ENCODE results near the gene MINK1.

Gene MINK1

DNA sequence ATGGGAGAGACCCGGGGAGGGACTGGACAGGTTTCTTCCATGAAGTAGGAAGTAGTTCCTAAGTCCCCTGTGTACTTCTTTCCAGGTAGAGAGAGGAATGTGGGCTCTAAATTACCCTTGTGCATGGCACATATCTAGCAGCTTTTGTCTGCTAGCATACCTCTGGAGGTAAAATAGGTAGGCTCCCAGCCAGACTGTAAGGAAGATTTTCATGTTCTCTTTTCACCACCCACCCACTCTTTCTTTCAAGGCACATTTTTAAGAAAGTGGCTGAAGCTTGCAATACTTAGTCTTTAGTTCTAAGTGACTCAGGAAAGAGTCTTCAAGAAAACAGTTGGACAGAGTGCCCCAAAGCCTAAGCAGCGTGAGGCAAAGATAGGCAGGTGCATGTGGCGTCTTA, 9.2 kb downstream of the MINK1 start:
- Histone ChIP-seq H3K4me1 (ENCODE audit: insufficient read depth, low read length) (no peaks in the 10 kb centered on the region), H3K36me3 (ENCODE audit: insufficient read depth, low read length) (peaks cover 7% of the 10 kb centered on the region), H3K27me3 (ENCODE audit: insufficient read depth, low read length) (no peaks in the 10 kb centered on the region), H3K9me3 (ENCODE audit: low read length) (no peaks in the 10 kb centered on the region), H3K4me3 (ENCODE audit: low read length) (no peak overlapping the region), H2AFZ (ENCODE audit: low read depth, low read length) (no peak overlapping the region)

DNA sequence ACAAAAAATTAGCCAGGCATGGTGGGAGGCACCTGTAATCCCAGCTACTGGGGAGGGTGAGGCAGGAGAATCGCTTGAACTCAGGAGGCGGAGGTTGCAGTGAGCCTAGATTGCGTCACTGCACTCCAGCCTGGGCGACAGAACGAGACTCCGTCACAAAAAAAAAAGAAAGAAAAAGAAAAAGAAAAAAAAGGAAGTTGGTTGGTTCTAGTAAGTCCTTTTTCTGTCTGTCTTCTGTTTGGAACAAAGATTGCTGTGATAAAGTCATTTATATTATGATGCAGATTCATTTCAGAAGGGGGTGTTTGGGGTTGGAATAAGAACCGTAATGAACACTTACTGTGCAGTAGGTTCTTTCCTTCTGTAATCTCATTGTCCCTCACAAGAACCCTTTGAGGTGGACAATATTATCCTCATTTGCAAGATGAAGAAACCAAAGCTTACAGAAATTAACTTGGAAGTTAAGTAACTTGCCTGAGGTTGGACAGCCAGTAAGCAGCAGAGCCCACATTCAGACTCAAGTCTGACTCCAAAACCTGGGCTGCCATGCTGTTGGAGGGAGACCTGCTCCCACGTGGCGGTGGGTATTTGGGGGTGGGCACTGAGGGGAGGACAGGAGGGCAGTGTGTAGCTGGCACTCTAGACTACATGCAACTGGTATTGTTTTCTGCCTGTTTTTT, 10.3 kb downstream of the MINK1 start:
- Histone ChIP-seq H2AFZ (ENCODE audit: low read depth, low read length) (no peak overlapping the region), H3K9me3 (ENCODE audit: low read length) (no peaks in the 10 kb centered on the region), H3K27me3 (ENCODE audit: insufficient read depth, low read length) (no peaks in the 10 kb centered on the region), H3K4me3 (ENCODE audit: low read length) (no peak overlapping the region), H3K36me3 (ENCODE audit: insufficient read depth, low read length) (no peaks in the 10 kb centered on the region), H3K4me1 (ENCODE audit: insufficient read depth, low read length) (no peaks in the 10 kb centered on the region)

DNA sequence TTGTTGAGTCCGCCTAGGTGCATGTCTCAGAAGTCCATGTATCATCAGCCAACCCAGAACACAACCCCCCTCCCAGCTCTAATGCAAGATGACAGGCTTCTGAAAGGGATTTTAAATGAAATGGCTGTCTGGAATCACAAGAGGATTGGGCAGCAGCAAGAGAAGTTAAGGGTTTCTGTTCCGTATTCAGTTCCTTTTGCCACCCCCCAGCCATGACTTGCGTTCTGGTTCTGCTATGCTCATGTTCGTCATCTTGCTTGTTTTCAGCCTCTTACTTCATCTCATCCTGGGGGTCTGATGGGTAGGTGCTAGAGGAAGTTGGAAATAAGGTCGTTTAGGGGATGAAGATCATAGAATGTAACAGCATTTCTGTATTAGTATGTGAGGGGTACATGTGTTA, 12.0 kb downstream of the MINK1 start:
- Histone ChIP-seq H3K36me3 (ENCODE audit: insufficient read depth, low read length) (no peaks in the 10 kb centered on the region), H3K27me3 (ENCODE audit: insufficient read depth, low read length) (no peaks in the 10 kb centered on the region), H2AFZ (ENCODE audit: low read depth, low read length) (no peak overlapping the region), H3K9me3 (ENCODE audit: low read length) (no peaks in the 10 kb centered on the region), H3K4me1 (ENCODE audit: insufficient read depth, low read length) (no peaks in the 10 kb centered on the region), H3K4me3 (ENCODE audit: low read length) (no peak overlapping the region)

DNA sequence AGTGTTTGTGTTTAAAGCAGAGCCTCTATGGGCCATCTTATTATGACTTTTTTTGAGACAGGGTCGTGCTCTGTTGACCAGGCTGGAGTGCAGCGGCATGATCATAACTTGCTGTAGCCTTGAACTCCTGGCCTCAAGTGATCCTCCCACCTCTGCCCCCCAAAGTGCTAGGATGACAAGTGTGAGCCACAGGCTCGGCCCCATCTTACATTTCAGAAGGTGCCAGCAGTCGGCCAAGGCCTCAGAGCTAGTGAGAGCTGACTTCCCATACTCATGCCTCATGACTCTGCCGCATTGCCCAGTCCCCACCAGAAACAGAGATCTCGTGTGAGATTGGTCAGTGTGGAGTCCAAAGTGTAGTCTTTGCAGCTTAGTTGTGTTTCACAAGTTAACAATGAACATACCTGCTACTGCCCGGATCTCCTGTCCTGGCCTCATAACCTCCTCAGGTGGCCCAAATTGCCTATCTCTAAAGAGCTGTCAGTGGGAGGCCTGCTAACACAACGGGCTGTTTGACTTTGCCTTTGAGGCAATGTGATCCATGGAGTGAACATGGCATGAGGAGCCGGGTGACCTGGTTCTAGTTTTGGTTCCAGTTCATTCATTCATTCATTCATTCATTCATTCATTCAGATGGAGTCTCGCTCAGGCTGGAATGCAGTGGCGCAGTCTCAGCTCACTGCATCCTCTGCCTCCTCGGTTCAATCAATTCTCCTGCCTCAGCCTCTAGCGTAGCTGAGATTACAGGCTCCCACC, 13.7 kb downstream of the MINK1 start:
- no peaks in the 10 kb centered on the region for H3K36me3 ChIP-seq (ENCODE audit: insufficient read depth, low read length)
- H2AFZ ChIP-seq (ENCODE audit: low read depth, low read length), result no peak overlapping the region
- H3K4me1 ChIP-seq (ENCODE audit: insufficient read depth, low read length), result no peaks in the 10 kb centered on the region
- no peaks in the 10 kb centered on the region for H3K27me3 ChIP-seq (ENCODE audit: insufficient read depth, low read length)
- no peak overlapping the region for H3K4me3 ChIP-seq (ENCODE audit: low read length)
- no peaks in the 10 kb centered on the region for H3K9me3 ChIP-seq (ENCODE audit: low read length)

DNA sequence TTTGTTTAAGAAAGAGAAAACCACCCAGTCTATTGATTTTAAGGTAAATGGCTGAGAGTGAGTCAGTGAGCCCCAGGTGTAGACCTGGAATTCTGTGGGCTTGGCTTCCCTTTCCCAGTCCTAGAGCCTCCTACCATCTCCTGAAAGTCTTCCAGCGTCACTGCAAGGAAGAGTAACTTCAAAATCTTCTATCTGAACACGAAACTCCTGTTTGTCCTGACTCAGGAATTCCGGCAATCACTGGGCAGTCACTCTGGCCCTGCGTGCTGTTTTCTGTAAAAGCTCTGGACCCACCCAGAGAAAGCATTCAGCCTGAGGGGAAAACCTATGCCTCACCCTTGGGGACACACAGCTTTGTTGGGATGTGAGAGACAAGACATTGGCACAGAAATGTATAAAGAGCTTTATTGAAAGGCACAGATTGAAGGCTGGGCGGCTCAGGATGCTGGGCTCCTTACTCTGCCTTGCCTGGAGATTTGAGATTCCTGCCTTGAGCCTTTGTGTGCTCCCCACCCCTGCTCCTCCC, 15.9 kb downstream of the MINK1 start:
- Histone ChIP-seq H3K4me3 (ENCODE audit: low read length) (no peak overlapping the region), H3K4me1 (ENCODE audit: insufficient read depth, low read length) (peaks cover 5% of the 10 kb centered on the region), H3K36me3 (ENCODE audit: insufficient read depth, low read length) (peaks cover 2% of the 10 kb centered on the region), H2AFZ (ENCODE audit: low read depth, low read length) (no peak overlapping the region), H3K9me3 (ENCODE audit: low read length) (no peaks in the 10 kb centered on the region), H3K27me3 (ENCODE audit: insufficient read depth, low read length) (no peaks in the 10 kb centered on the region)

DNA sequence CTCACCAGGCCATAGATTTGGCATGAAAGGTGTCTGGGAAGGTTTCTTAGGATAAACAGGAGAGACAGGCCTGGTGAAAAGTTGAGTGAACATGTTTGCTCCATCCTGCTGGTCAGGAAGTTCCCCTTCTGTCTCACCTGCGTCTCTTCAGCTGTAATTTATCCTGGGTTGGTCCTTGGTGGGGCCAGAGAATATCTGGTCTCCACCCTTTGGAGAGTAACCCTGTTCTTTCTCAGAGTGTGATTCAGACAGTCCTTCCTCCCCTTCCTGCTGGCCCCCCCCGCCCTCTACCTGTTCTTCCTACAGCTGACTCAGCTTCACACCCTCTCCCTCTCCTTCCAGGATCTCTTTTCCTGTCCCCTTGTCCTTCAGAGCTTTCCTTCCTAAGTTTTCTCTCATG, 17.1 kb downstream of the MINK1 start:
- Histone ChIP-seq H3K27me3 (ENCODE audit: insufficient read depth, low read length) (no peaks in the 10 kb centered on the region), H3K36me3 (ENCODE audit: insufficient read depth, low read length) (peaks cover 2% of the 10 kb centered on the region), H3K4me3 (ENCODE audit: low read length) (no peak overlapping the region), H3K9me3 (ENCODE audit: low read length) (no peaks in the 10 kb centered on the region), H2AFZ (ENCODE audit: low read depth, low read length) (no peak overlapping the region), H3K4me1 (ENCODE audit: insufficient read depth, low read length) (peaks cover 11% of the 10 kb centered on the region)

DNA sequence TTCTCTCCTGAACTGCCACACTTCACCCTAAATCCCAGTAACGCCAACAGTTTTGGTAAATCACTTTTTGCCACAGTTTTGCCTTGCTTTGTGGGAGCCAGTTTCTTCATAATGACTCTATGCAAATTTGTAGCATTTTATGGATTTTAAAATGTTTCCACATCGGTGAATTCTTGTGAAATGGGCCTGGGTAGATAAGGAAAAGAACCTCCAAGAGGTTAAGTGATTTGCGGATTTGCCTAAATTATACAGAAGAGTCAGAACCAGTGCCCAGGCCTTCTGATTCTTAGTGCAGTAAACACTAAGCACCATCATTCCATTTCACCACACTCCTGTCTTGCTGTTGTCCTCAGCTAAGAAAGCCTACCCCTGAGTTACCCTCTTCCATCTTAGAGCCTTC, 17.9 kb downstream of the MINK1 start:
- no peak overlapping the region for H3K4me3 ChIP-seq (ENCODE audit: low read length)
- H3K27me3 ChIP-seq (ENCODE audit: insufficient read depth, low read length), result no peaks in the 10 kb centered on the region
- no peak overlapping the region for H2AFZ ChIP-seq (ENCODE audit: low read depth, low read length)
- H3K9me3 ChIP-seq (ENCODE audit: low read length), result no peaks in the 10 kb centered on the region
- H3K4me1 ChIP-seq (ENCODE audit: insufficient read depth, low read length), result peaks cover 11% of the 10 kb centered on the region
- H3K36me3 ChIP-seq (ENCODE audit: insufficient read depth, low read length), result peaks cover 2% of the 10 kb centered on the region

DNA sequence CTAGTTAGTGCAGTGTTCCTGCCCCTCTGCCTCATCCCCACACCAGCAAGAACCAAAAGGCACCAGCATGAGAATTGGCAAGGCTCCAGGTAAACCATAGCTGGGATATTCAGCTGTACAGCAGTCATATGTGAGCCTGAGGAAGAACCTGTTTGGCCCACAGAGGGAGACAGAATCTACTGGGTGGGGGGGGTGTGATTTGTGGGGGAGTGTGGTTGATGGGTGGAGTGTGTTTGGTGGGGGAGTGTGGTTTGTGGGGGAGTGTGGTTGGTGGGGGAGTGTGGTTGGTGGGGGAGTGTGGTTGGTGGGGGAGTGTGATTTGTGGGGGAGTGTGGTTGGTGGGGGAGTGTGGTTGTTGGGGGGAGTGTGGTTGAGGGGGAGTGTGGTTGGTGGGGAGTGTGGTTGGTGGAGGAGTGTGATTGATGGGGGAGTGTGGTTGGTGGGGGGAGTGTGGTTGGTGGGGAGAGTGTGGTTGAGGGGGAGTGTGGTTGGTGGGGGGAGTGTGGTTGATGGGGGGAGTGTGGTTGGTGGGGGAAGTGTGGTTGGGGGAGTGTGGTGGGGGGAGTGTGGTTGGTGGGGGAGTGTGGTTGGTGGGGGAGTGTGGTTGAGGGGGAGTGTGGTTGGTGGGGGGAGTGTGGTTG, 19.5 kb downstream of the MINK1 start:
- Histone ChIP-seq H3K27me3 (ENCODE audit: insufficient read depth, low read length) (no peaks in the 10 kb centered on the region), H3K36me3 (ENCODE audit: insufficient read depth, low read length) (peaks cover 2% of the 10 kb centered on the region), H3K4me1 (ENCODE audit: insufficient read depth, low read length) (peaks cover 14% of the 10 kb centered on the region), H3K9me3 (ENCODE audit: low read length) (no peaks in the 10 kb centered on the region), H3K4me3 (ENCODE audit: low read length) (no peak overlapping the region), H2AFZ (ENCODE audit: low read depth, low read length) (no peak overlapping the region)

DNA sequence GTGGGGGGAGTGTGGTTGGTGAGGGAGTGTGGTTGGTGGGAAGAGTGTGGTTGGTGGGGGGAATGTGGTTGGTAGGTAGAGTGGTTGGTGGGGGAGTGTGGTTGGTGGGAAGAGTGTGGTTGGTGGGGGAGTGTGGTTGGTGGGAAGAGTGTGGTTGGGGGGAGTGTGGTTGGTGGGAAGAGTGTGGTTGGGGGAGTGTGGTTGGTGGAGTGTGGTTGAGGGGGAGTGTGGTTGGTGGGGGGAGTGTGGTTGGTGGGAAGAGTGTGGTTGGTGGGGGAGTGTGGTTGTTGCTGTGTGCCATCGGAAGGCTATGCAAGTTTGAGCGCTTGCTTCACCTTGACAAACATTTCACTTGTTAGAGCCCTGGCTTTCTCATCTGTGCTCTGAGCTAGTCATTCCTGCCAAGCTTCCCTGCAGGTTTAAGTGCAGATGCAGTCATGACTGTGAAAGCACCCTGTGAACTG, 20.1 kb downstream of the MINK1 start:
- Histone ChIP-seq H3K27me3 (ENCODE audit: insufficient read depth, low read length) (no peaks in the 10 kb centered on the region), H3K36me3 (ENCODE audit: insufficient read depth, low read length) (peaks cover 2% of the 10 kb centered on the region), H2AFZ (ENCODE audit: low read depth, low read length) (no peak overlapping the region), H3K4me3 (ENCODE audit: low read length) (no peak overlapping the region), H3K4me1 (ENCODE audit: insufficient read depth, low read length) (peaks cover 20% of the 10 kb centered on the region), H3K9me3 (ENCODE audit: low read length) (no peaks in the 10 kb centered on the region)

DNA sequence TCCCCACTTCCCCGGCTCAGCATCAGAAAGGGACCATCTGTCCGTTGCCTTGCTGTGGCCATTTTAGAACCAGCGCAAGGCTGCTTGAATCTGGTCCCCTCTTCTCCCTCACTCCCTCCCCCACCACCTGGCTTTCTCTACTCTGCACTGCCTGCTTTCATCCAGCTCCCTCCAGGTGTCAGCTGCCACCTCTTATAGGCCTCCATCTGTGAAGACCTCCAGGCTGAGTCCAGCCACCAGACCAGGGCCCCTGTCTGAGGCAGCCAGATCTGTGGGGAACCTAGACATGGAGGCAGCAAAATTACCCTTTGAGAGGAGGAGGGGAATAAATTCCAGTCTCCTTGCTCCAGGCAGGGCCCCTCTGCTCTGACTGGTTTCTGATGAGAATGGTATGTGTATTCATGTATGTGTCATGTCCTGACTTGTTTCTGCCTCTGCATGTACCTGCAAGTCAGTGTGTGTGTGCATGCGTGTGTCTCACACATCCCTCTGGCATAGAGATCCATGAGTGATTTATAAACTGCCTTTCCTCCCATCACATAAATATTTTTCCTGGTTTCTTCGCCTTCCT, 21.1 kb downstream of the MINK1 start:
- no peak overlapping the region for H2AFZ ChIP-seq (ENCODE audit: low read depth, low read length)
- no peak overlapping the region for H3K4me3 ChIP-seq (ENCODE audit: low read length)
- H3K4me1 ChIP-seq (ENCODE audit: insufficient read depth, low read length), result peaks cover 25% of the 10 kb centered on the region
- no peaks in the 10 kb centered on the region for H3K9me3 ChIP-seq (ENCODE audit: low read length)
- H3K27me3 ChIP-seq (ENCODE audit: insufficient read depth, low read length), result no peaks in the 10 kb centered on the region
- H3K36me3 ChIP-seq (ENCODE audit: insufficient read depth, low read length), result peaks cover 4% of the 10 kb centered on the region

DNA sequence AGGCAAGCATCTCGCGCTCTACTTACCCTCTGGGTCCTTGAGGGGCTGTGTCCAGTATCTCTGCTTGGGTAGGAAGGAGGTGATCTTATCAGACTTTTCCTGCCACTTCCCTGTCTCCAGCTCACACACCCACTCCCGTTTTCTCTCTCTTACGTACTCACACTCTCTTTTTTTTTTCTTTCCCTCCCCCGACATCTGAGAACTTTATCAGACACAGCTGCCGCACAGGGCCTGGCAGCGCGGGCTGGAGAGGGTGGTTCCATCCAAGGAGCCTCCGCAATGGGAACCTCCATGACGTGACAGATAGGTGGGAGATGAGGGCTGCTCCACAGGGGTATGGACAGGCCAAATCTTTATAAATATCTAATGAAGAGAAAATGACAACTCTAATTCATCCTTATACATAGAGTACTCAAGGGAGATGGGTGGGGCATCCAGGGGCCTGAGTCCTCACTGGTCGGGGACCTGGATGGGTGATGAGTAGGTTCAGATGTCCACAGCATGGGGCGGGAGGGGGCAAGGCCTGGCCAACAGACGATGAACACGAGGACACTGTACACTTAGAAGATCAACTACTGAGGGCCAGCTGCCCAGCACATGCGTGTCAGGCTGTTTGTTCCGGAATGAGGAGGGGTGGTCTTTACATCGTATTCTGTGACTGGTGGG, 23.3 kb downstream of the MINK1 start:
- Histone ChIP-seq H3K27me3 (ENCODE audit: insufficient read depth, low read length) (no peaks in the 10 kb centered on the region), H3K9me3 (ENCODE audit: low read length) (no peaks in the 10 kb centered on the region), H3K4me1 (ENCODE audit: insufficient read depth, low read length) (peaks cover 25% of the 10 kb centered on the region), H3K36me3 (ENCODE audit: insufficient read depth, low read length) (peaks cover 6% of the 10 kb centered on the region), H3K4me3 (ENCODE audit: low read length) (no peak overlapping the region), H2AFZ (ENCODE audit: low read depth, low read length) (no peak overlapping the region)

DNA sequence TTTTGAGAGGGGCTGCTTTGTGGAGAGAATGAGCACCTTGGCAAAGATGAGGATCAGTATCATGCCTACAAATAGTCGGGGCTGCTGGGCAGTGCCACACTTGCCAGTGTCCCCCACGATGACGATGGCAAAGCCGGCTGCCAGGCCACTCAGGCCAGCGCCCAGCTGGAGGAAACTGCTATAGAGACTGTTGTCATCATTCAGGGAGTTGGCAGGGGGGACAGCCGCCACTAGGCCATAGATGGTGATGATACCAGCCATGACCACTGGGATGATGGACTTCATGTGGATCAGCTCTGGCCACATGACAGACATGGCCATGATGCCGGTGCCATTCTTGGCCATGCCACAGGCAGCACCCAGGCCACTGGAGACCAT, 23.8 kb downstream of the MINK1 start:
- H3K9me3 ChIP-seq (ENCODE audit: low read length), result no peaks in the 10 kb centered on the region
- H3K4me3 ChIP-seq (ENCODE audit: low read length), result no peak overlapping the region
- H2AFZ ChIP-seq (ENCODE audit: low read depth, low read length), result no peak overlapping the region
- H3K36me3 ChIP-seq (ENCODE audit: insufficient read depth, low read length), result peaks cover 6% of the 10 kb centered on the region
- H3K4me1 ChIP-seq (ENCODE audit: insufficient read depth, low read length), result peaks cover 25% of the 10 kb centered on the region
- H3K27me3 ChIP-seq (ENCODE audit: insufficient read depth, low read length), result no peaks in the 10 kb centered on the region

Data from neuron (in vitro differentiated cells).